Erythroblast (primary cell): ENCODE results near the gene TMEM272.

Experiments
- GATA1 ChIP-seq: IDR thresholded peaks from 2 replicates; pipeline ENCODE4 v1.6.1; 2011; ENCODE audit warnings: low read depth, mild to moderate bottlenecking, control low read depth, low read length, moderate library complexity
- POLR2A ChIP-seq: IDR thresholded peaks from 2 replicates; pipeline ENCODE4 v1.6.1; 2011; ENCODE audit warnings: mild to moderate bottlenecking, low read length

DNA sequence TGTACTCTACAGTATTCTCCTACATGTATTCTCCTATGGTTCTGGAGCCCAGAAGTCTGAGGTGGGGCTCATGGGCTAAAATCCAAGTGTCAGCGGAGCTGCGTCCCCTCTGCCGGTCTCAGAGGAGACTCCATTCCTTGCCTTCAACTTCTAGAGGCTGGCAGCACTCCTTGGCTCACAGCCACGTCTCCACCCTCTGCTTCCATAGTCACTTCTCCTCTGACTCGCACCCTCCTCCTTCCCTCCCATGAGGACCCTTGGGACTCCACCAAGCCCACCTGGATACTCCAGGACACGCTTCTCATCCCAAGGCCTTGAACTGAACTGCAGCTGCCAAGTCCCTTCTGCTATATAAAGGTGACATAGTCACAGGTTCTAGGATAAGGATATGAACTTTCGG is 68.8 kb downstream of the TMEM272 start:
- TF ChIP-seq POLR2A (no peak), GATA1 (no peak)
